ENCODE data around the gene SLC25A6. TPM values are rescaled to one million over a fixed set of nuclear protein-coding genes. Genes with fewer than 3 reads are reported as not detected.

SLC25A6 gene
- total RNA-seq, 1 donor, result 311 TPM

GRCh38 chrX:1389181-1389992, 2.5 kb downstream of the SLC25A6 start:
- H3K4me3 ChIP-seq (ENCODE audit: low read depth, low read length), result no peak overlapping the region
- TF ChIP-seq, protein P1, sequence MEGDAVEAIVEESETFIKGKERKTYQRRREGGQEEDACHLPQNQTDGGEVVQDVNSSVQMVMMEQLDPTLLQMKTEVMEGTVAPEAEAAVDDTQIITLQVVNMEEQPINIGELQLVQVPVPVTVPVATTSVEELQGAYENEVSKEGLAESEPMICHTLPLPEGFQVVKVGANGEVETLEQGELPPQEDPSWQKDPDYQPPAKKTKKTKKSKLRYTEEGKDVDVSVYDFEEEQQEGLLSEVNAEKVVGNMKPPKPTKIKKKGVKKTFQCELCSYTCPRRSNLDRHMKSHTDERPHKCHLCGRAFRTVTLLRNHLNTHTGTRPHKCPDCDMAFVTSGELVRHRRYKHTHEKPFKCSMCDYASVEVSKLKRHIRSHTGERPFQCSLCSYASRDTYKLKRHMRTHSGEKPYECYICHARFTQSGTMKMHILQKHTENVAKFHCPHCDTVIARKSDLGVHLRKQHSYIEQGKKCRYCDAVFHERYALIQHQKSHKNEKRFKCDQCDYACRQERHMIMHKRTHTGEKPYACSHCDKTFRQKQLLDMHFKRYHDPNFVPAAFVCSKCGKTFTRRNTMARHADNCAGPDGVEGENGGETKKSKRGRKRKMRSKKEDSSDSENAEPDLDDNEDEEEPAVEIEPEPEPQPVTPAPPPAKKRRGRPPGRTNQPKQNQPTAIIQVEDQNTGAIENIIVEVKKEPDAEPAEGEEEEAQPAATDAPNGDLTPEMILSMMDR (IDR thresholded peaks at IDR 0.05; ENCODE audit: insufficient read depth, low read length), result no peak
- no peak for DNase-seq (ENCODE audit: low read depth)

GRCh38 chrX:1388651-1389050, 3.3 kb downstream of the SLC25A6 start:
- TF ChIP-seq, protein P1 (IDR thresholded peaks at IDR 0.05; ENCODE audit: insufficient read depth, low read length), result no peak
- H3K4me3 ChIP-seq (ENCODE audit: low read depth, low read length), result no peak overlapping the region
- no peak for DNase-seq (ENCODE audit: low read depth)

GRCh38 chrX:1387141-1387776, 4.7 kb downstream of the SLC25A6 start:
- TF ChIP-seq, protein P1 (IDR thresholded peaks at IDR 0.05; ENCODE audit: insufficient read depth, low read length), result no peak
- H3K4me3 ChIP-seq (ENCODE audit: low read depth, low read length), result no peak overlapping the region
- no peak for DNase-seq (ENCODE audit: low read depth)

GRCh38 chrX:1386338-1387127, 5.4 kb downstream of the SLC25A6 start:
- no peak for DNase-seq (ENCODE audit: low read depth)
- H3K4me3 ChIP-seq (ENCODE audit: low read depth, low read length), result no peak overlapping the region
- TF ChIP-seq, protein P1 (IDR thresholded peaks at IDR 0.05; ENCODE audit: insufficient read depth, low read length), result no peak

GRCh38 chrX:1385253-1386223, 6.4 kb downstream of the SLC25A6 start:
- TF ChIP-seq, protein P1 (IDR thresholded peaks at IDR 0.05; ENCODE audit: insufficient read depth, low read length), result no peak
- no peak for DNase-seq (ENCODE audit: low read depth)
- H3K4me3 ChIP-seq (ENCODE audit: low read depth, low read length), result no peak overlapping the region

All from fibroblast of the aortic adventitia (primary cell).